ENCODE data around the gene CRYBG2.

The CRYBG2 gene

GRCh38 chr1:26288311-26288941, 65.5 kb downstream of the CRYBG2 start:
- Histone ChIP-seq H3K36me3 (ENCODE audit: insufficient read depth, low read length) (no peaks in the 10 kb centered on the region), H3K27ac (ENCODE audit: low read depth, low read length) (no peak overlapping the region), H3K9me3 (ENCODE audit: low read length) (no peaks in the 10 kb centered on the region), H3K4me1 (ENCODE audit: insufficient read depth, low read length) (peaks cover 46% of the 10 kb centered on the region), H3K9ac (ENCODE audit: low read length) (no peak overlapping the region), H3K27me3 (ENCODE audit: control insufficient read depth in 1 of 2, insufficient read depth in 2 of 2, low read length in 2 of 2) (no peaks in the 10 kb centered on the region), H3K4me3 (ENCODE audit: low read depth in 1 of 2, low read length in 2 of 2) (no peak overlapping the region)

GRCh38 chr1:26287811-26288210, 66.1 kb downstream of the CRYBG2 start:
- H3K27ac ChIP-seq (ENCODE audit: low read depth, low read length): no peak overlapping the region
- no peaks in the 10 kb centered on the region for H3K27me3 ChIP-seq (ENCODE audit: control insufficient read depth in 1 of 2, insufficient read depth in 2 of 2, low read length in 2 of 2)

GRCh38 chr1:26287033-26287711, 66.8 kb downstream of the CRYBG2 start:
- Histone ChIP-seq H3K9ac (ENCODE audit: low read length) (no peak overlapping the region), H3K4me3 (ENCODE audit: low read depth in 1 of 2, low read length in 2 of 2) (no peak overlapping the region), H3K4me1 (ENCODE audit: insufficient read depth, low read length) (peaks cover 46% of the 10 kb centered on the region), H3K27me3 (ENCODE audit: control insufficient read depth in 1 of 2, insufficient read depth in 2 of 2, low read length in 2 of 2) (no peaks in the 10 kb centered on the region), H3K9me3 (ENCODE audit: low read length) (no peaks in the 10 kb centered on the region), H3K27ac (ENCODE audit: low read depth, low read length) (no peak overlapping the region), H3K36me3 (ENCODE audit: insufficient read depth, low read length) (no peaks in the 10 kb centered on the region)

More at GRCh38 chr1:26287811-26288210, 66.1 kb downstream of the CRYBG2 start:
- Histone ChIP-seq H3K9ac (ENCODE audit: low read length) (no peak overlapping the region), H3K4me1 (ENCODE audit: insufficient read depth, low read length) (peaks cover 46% of the 10 kb centered on the region), H3K4me3 (ENCODE audit: low read depth in 1 of 2, low read length in 2 of 2) (no peak overlapping the region), H3K9me3 (ENCODE audit: low read length) (no peaks in the 10 kb centered on the region), H3K36me3 (ENCODE audit: insufficient read depth, low read length) (no peaks in the 10 kb centered on the region)

GRCh38 chr1:26286064-26286416, 67.9 kb downstream of the CRYBG2 start:
- Histone ChIP-seq H3K4me3 (ENCODE audit: low read depth in 1 of 2, low read length in 2 of 2) (no peak overlapping the region), H3K9ac (ENCODE audit: low read length) (no peak overlapping the region), H3K9me3 (ENCODE audit: low read length) (no peaks in the 10 kb centered on the region), H3K27me3 (ENCODE audit: control insufficient read depth in 1 of 2, insufficient read depth in 2 of 2, low read length in 2 of 2) (no peaks in the 10 kb centered on the region), H3K4me1 (ENCODE audit: insufficient read depth, low read length) (peaks cover 46% of the 10 kb centered on the region), H3K27ac (ENCODE audit: low read depth, low read length) (no peak overlapping the region), H3K36me3 (ENCODE audit: insufficient read depth, low read length) (no peaks in the 10 kb centered on the region)

GRCh38 chr1:26285366-26286063, 68.4 kb downstream of the CRYBG2 start:
- no peak overlapping the region for H3K27ac ChIP-seq (ENCODE audit: low read depth, low read length)
- no peak overlapping the region for H3K9ac ChIP-seq (ENCODE audit: low read length)
- H3K4me3 ChIP-seq (ENCODE audit: low read depth in 1 of 2, low read length in 2 of 2): no peak overlapping the region
- H3K9me3 ChIP-seq (ENCODE audit: low read length): no peaks in the 10 kb centered on the region
- H3K4me1 ChIP-seq (ENCODE audit: insufficient read depth, low read length): peaks cover 45% of the 10 kb centered on the region
- no peaks in the 10 kb centered on the region for H3K27me3 ChIP-seq (ENCODE audit: control insufficient read depth in 1 of 2, insufficient read depth in 2 of 2, low read length in 2 of 2)
- no peaks in the 10 kb centered on the region for H3K36me3 ChIP-seq (ENCODE audit: insufficient read depth, low read length)

- peaks cover 46% of the 10 kb centered on the region for H3K4me1 ChIP-seq (ENCODE audit: insufficient read depth, low read length)
- no peaks in the 10 kb centered on the region for H3K27me3 ChIP-seq (ENCODE audit: control insufficient read depth in 1 of 2, insufficient read depth in 2 of 2, low read length in 2 of 2)
- no peak overlapping the region for H3K4me3 ChIP-seq (ENCODE audit: low read depth in 1 of 2, low read length in 2 of 2)
- H3K27ac ChIP-seq (ENCODE audit: low read depth, low read length): no peak overlapping the region
- no peaks in the 10 kb centered on the region for H3K36me3 ChIP-seq (ENCODE audit: insufficient read depth, low read length)
- H3K9me3 ChIP-seq (ENCODE audit: low read length): no peaks in the 10 kb centered on the region
- no peak overlapping the region for H3K9ac ChIP-seq (ENCODE audit: low read length)
Observed at GRCh38 chr1:26284597-26285347, 69.2 kb downstream of the CRYBG2 start.

- peaks cover 51% of the 10 kb centered on the region for H3K4me1 ChIP-seq (ENCODE audit: insufficient read depth, low read length)
Observed at GRCh38 chr1:26283871-26284596, 69.9 kb downstream of the CRYBG2 start.

GRCh38 chr1:26283279-26283853, 70.6 kb downstream of the CRYBG2 start:
- Histone ChIP-seq H3K9me3 (ENCODE audit: low read length) (no peaks in the 10 kb centered on the region), H3K4me1 (ENCODE audit: insufficient read depth, low read length) (peaks cover 55% of the 10 kb centered on the region), H3K36me3 (ENCODE audit: insufficient read depth, low read length) (no peaks in the 10 kb centered on the region), H3K4me3 (ENCODE audit: low read depth in 1 of 2, low read length in 2 of 2) (no peak overlapping the region), H3K9ac (ENCODE audit: low read length) (no peak overlapping the region), H3K27me3 (ENCODE audit: control insufficient read depth in 1 of 2, insufficient read depth in 2 of 2, low read length in 2 of 2) (no peaks in the 10 kb centered on the region), H3K27ac (ENCODE audit: low read depth, low read length) (no peak overlapping the region)

More at GRCh38 chr1:26283871-26284596, 69.9 kb downstream of the CRYBG2 start:
- Histone ChIP-seq H3K9me3 (ENCODE audit: low read length) (no peaks in the 10 kb centered on the region), H3K27me3 (ENCODE audit: control insufficient read depth in 1 of 2, insufficient read depth in 2 of 2, low read length in 2 of 2) (no peaks in the 10 kb centered on the region), H3K27ac (ENCODE audit: low read depth, low read length) (no peak overlapping the region), H3K9ac (ENCODE audit: low read length) (no peak overlapping the region), H3K36me3 (ENCODE audit: insufficient read depth, low read length) (no peaks in the 10 kb centered on the region), H3K4me3 (ENCODE audit: low read depth in 1 of 2, low read length in 2 of 2) (no peak overlapping the region)

- Histone ChIP-seq H3K27ac (ENCODE audit: low read depth, low read length) (no peak overlapping the region), H3K9ac (ENCODE audit: low read length) (no peak overlapping the region), H3K9me3 (ENCODE audit: low read length) (no peaks in the 10 kb centered on the region)
Observed at GRCh38 chr1:26282401-26282918, 71.5 kb downstream of the CRYBG2 start.

GRCh38 chr1:26281971-26282370, 72.0 kb downstream of the CRYBG2 start:
- H3K27ac ChIP-seq (ENCODE audit: low read depth, low read length): no peak overlapping the region
- H3K27me3 ChIP-seq (ENCODE audit: control insufficient read depth in 1 of 2, insufficient read depth in 2 of 2, low read length in 2 of 2): no peaks in the 10 kb centered on the region
- peaks cover 57% of the 10 kb centered on the region for H3K4me1 ChIP-seq (ENCODE audit: insufficient read depth, low read length)
- no peak overlapping the region for H3K4me3 ChIP-seq (ENCODE audit: low read depth in 1 of 2, low read length in 2 of 2)
- H3K9ac ChIP-seq (ENCODE audit: low read length): no peak overlapping the region
- no peaks in the 10 kb centered on the region for H3K9me3 ChIP-seq (ENCODE audit: low read length)
- H3K36me3 ChIP-seq (ENCODE audit: insufficient read depth, low read length): peaks cover 4% of the 10 kb centered on the region

More at GRCh38 chr1:26282401-26282918, 71.5 kb downstream of the CRYBG2 start:
- no peak overlapping the region for H3K4me3 ChIP-seq (ENCODE audit: low read depth in 1 of 2, low read length in 2 of 2)
- no peaks in the 10 kb centered on the region for H3K27me3 ChIP-seq (ENCODE audit: control insufficient read depth in 1 of 2, insufficient read depth in 2 of 2, low read length in 2 of 2)
- peaks cover 56% of the 10 kb centered on the region for H3K4me1 ChIP-seq (ENCODE audit: insufficient read depth, low read length)
- no peaks in the 10 kb centered on the region for H3K36me3 ChIP-seq (ENCODE audit: insufficient read depth, low read length)
